Esophagus squamous epithelium (tissue), 5 donors: Measurements from ENCODE around the gene COPB2. TPM values are rescaled to one million over a fixed set of nuclear protein-coding genes. Genes with fewer than 3 reads are reported as not detected.

Experiments used
- DNase-seq: peaks from one replicate; lab custom pipeline; 2025; lab: John Stamatoyannopoulos, UW
- H3K27ac ChIP-seq, 4 donors: fragments of 200-600 bp; sonication (generic); one replicate each; pipeline ENCODE4 v1.5.1; 2016 to 2019; ENCODE audit warnings: mild to moderate bottlenecking in 1 of 4
- H3K27me3 ChIP-seq, 4 donors: fragments of 200-600 bp; sonication (generic); 1 replicate in 3 of 4; 2 replicates in 1 of 4; pipeline versions ENCODE4 v1.5.1 to v1.6.0; 2017 to 2021; ENCODE audit warnings: antibody characterized with exemption in 1 of 4
- H3K36me3 ChIP-seq, 3 donors: fragments of 200-600 bp; sonication (generic); one replicate each; pipeline ENCODE4 v1.5.1; 2016 to 2019
- H3K4me1 ChIP-seq, 3 donors: fragments of 200-600 bp; sonication (generic); one replicate each; pipeline ENCODE4 v1.5.1; 2017 to 2019
- H3K4me3 ChIP-seq, 4 donors: fragments of 200-600 bp; sonication (generic); 1 replicate in 3 of 4; 2 replicates in 1 of 4; pipeline ENCODE4 v1.5.1; 2016 to 2019; ENCODE audit warnings: mild to moderate bottlenecking in 2 of 4, moderate library complexity in 1 of 4
- H3K9me3 ChIP-seq, 3 donors: fragments of 200-600 bp; sonication (generic); one replicate each; pipeline ENCODE4 v1.5.1; 2016 to 2019
- POLR2A ChIP-seq, 4 donors: fragments of 450-650 bp; IDR thresholded peaks; one replicate each; pipeline ENCODE4 v1.6.1; 2017; ENCODE audit warnings: antibody characterized with exemption in 4 of 4, mild to moderate bottlenecking in 4 of 4, moderate library complexity in 3 of 4
- WGBS, 2 donors: methylation state at CpG; one replicate each; pipeline ENCODE4 v1.1.5; 2018; 5-methylcytosine and 5-hydroxymethylcytosine counted together
- intact Hi-C: fragments of 100-400 bp; cut with DNase I; formaldehyde crosslinking; loops from one replicate; pipeline ENCODE4 v1.15.0; 2022
- total RNA-seq, 4 donors: library from RNA; depleted of rRNA; stranded (reverse); fragments of >200 nt; gene quantifications; one replicate each; pipeline ENCODE4 v1.1.0, GENCODE V29; 2016
- TF ChIP-seq, protein P1 (sequence below), 6 experiments: fragments of 450-650 bp in 4 of 6; fragments of 200-600 bp in 2 of 6; sonication (generic) in 2 of 6; IDR thresholded peaks; one replicate each; pipeline ENCODE4 v1.5.1; 2016 to 2019; ENCODE audit warnings: antibody characterized with exemption in 6 of 6, mild to moderate bottlenecking in 4 of 6, moderate library complexity in 4 of 6
- donor health status: DM: yes; HTN: yes; CAD: no.

Gene COPB2
- total RNA-seq, 4 donors from 2014 or later, result 62.6 to 103 (median 86.8) TPM

DNA sequence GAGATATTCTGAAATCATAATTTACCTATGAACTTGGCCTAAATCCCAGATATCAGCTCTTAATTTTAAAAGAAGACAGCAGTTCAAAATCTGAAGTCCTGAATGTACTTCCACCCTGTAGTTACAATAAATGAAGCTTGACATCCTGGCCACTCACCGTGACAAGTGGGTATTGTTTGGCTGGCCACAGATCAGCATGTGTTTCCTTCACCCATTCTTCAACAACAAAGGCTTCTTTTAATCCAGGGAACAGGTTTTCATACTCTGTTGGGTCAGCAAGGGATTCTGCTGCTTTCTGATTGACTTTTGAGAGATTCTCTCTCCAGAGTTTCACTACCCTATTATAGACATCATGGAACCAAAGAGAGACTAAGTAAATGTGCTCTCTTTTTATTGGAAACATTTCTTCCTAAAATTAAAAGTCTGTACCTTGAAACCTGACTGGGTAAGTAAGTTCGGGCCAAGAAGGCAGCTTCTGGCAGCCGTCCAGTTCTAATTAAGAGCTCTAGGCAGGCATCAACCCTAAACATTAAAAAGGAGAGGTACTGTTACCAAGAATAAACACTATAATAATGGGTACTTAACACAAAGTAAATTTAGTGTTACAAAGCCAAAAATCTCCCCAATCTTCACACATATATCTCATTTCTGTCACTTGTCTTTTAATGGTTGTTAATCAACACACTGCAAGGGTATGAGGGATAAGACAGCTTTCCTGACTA lies 30.4 kb downstream of the COPB2 start:
- WGBS, 2 donors, result 70 to 85% methylated on average over 3 of the region's 3 CpGs

DNA sequence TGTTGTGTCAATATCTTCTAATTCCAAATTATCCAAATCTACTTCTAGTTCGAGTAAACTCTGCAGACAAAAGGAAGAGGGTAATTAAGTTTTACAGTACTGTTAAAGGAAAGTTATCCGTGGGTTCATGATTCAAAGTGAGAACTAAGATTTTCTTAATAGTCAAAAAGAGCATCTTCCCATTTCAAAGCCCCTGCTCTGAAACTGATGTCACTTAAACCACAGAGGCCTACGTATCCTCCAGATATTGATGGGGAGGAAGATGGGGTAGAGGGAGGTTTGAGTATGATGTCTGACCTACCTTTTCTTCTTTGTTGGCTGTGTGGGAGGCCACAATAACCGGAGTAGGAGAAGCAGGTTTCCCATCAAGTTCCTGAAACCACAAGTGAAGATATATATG lies 31.5 kb downstream of the COPB2 start:
- Histone ChIP-seq H3K27me3 (no peaks in the 10 kb centered on the region), H3K9me3 (no peaks in the 10 kb centered on the region), H3K36me3 (peaks cover 10 to 100% (median 67%) of the 10 kb centered on the region in 3 donors), H3K27ac (no peak overlapping the region), H3K4me3 (no peak overlapping the region), H3K4me1 (peaks cover 0 to 2% (median 0%) of the 10 kb centered on the region in 3 donors)
- DNase-seq, result no peak
- TF ChIP-seq POLR2A (IDR thresholded peaks at IDR 0.05), result no peak
- TF ChIP-seq, protein P1, sequence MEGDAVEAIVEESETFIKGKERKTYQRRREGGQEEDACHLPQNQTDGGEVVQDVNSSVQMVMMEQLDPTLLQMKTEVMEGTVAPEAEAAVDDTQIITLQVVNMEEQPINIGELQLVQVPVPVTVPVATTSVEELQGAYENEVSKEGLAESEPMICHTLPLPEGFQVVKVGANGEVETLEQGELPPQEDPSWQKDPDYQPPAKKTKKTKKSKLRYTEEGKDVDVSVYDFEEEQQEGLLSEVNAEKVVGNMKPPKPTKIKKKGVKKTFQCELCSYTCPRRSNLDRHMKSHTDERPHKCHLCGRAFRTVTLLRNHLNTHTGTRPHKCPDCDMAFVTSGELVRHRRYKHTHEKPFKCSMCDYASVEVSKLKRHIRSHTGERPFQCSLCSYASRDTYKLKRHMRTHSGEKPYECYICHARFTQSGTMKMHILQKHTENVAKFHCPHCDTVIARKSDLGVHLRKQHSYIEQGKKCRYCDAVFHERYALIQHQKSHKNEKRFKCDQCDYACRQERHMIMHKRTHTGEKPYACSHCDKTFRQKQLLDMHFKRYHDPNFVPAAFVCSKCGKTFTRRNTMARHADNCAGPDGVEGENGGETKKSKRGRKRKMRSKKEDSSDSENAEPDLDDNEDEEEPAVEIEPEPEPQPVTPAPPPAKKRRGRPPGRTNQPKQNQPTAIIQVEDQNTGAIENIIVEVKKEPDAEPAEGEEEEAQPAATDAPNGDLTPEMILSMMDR (IDR thresholded peaks at IDR 0.05), result no peak
- intact Hi-C loops, result no loop called here
- WGBS, 2 donors, result 68 to 82% methylated on average over 4 of the region's 4 CpGs

More for the DNA sequence above, 30.4 kb downstream of the COPB2 start:
- no peaks in the 10 kb centered on the region for H3K9me3 ChIP-seq
- intact Hi-C loops, result no loop called here
- H3K36me3 ChIP-seq, result peaks cover 16 to 100% (median 67%) of the 10 kb centered on the region in 3 donors
- H3K27me3 ChIP-seq, result no peaks in the 10 kb centered on the region
- no peak overlapping the region for H3K4me3 ChIP-seq
- peaks cover 0 to 4% (median 0%) of the 10 kb centered on the region in 3 donors for H3K4me1 ChIP-seq
- TF ChIP-seq, protein P1 (IDR thresholded peaks at IDR 0.05), result no peak
- no peak for TF ChIP-seq POLR2A (IDR thresholded peaks at IDR 0.05)
- DNase-seq, result no peak
- H3K27ac ChIP-seq, result no peak overlapping the region

DNA sequence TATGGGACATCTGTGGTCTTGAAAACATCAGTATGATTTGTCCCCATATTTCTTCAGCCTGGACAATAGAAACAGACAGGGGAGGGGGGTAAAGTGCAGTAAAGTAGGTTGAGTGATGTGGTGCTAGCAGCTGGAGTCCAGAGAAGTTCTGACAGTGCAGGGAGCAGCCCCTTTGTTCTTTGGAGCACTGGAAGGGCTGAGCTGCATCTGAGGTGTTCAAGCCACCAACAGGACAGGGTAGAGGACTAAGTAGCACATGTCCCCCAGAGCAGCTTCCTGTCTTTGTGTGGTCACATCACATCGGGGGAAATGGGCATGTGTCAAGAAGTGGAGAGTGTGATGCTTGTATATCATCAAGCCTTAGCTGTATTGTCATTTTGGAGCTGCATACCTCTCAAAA lies 33.6 kb downstream of the COPB2 start:
- Histone ChIP-seq H3K9me3 (no peaks in the 10 kb centered on the region), H3K27me3 (no peaks in the 10 kb centered on the region), H3K27ac (no peak overlapping the region), H3K4me3 (no peak overlapping the region), H3K36me3 (peaks cover 10 to 100% (median 61%) of the 10 kb centered on the region in 3 donors), H3K4me1 (no peaks in the 10 kb centered on the region)
- DNase-seq, result no peak
- intact Hi-C loops, result no loop called here
- 50 to 64% methylated on average over 1 of the region's 1 CpG for WGBS, 2 donors
- TF ChIP-seq POLR2A (IDR thresholded peaks at IDR 0.05), result no peak
- TF ChIP-seq, protein P1 (IDR thresholded peaks at IDR 0.05), result no peak

DNA sequence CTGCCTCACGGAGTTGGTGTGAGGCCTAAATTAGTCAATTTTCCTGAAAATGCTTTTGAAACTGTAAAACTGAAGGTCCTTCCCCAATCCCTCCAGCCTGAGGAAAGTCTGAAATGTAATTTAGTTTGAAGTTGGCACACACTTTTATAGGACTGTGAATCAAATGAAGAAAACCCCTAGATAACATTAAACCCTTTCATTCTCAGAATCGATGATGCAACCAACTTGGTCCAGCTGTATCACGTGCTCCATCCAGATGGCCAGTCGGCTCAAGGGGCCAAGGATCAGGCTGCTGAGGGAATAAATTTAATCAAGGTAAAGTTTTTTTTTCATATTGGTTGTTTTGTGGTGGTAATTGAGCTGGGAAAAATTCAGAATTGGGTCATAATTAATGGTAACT lies 34.0 kb downstream of the COPB2 start:
- Histone ChIP-seq H3K27ac (no peak overlapping the region), H3K36me3 (peaks cover 10 to 100% (median 57%) of the 10 kb centered on the region in 3 donors)
- intact Hi-C loops, result no loop called here

DNA sequence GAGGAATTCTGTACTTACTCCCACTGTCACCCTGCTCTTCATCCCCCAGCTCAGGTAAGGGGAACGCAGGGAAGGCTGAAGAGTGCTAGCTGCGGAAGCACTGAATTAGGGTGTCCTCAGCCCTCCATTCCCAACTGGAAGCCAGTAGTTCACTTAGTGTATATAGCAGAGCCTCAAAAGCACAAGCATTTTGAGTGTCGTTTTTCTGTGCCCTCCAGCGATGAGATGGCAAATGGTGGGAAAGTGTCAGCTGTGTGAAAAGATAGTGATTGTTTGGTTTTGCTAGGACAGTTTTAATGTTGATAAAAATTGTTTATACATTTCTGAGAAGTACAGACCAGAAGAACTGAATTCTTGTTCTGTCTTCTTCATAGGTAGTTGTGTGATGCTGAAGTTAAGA lies 34.8 kb downstream of the COPB2 start:
- no peak for DNase-seq
- H3K4me1 ChIP-seq, result no peaks in the 10 kb centered on the region
- TF ChIP-seq, protein P1 (IDR thresholded peaks at IDR 0.05), result no peak
- TF ChIP-seq POLR2A (IDR thresholded peaks at IDR 0.05), result no peak
- no peak overlapping the region for H3K27ac ChIP-seq
- H3K9me3 ChIP-seq, result no peaks in the 10 kb centered on the region
- 74 to 98% methylated on average over 4 of the region's 4 CpGs for WGBS, 2 donors
- intact Hi-C loops, result no loop called here
- peaks cover 10 to 100% (median 55%) of the 10 kb centered on the region in 3 donors for H3K36me3 ChIP-seq
- no peaks in the 10 kb centered on the region for H3K27me3 ChIP-seq
- no peak overlapping the region for H3K4me3 ChIP-seq

More for the DNA sequence above, 34.0 kb downstream of the COPB2 start:
- Histone ChIP-seq H3K4me3 (no peak overlapping the region), H3K9me3 (no peaks in the 10 kb centered on the region), H3K4me1 (no peaks in the 10 kb centered on the region), H3K27me3 (no peaks in the 10 kb centered on the region)
- 75 to 88% methylated on average over 4 of the region's 4 CpGs for WGBS, 2 donors
- DNase-seq, result no peak
- TF ChIP-seq POLR2A (IDR thresholded peaks at IDR 0.05), result no peak
- TF ChIP-seq, protein P1 (IDR thresholded peaks at IDR 0.05), result no peak
